ENCODE measurements around the gene MPZL3.

- TF ChIP-seq CTCF (IDR thresholded peaks at IDR 0.05): no peak
- TF ChIP-seq RXRA (IDR thresholded peaks at IDR 0.05; ENCODE audit: borderline replicate concordance, low read depth): no peak
- TF ChIP-seq REST (IDR thresholded peaks at IDR 0.05; ENCODE audit: low read depth, low read length): no peak
- TF ChIP-seq USF1 (IDR thresholded peaks at IDR 0.05; ENCODE audit: borderline replicate concordance, low read depth): no peak
- no peak for TF ChIP-seq GATA2 (CRISPR knock-in tag; IDR thresholded peaks at IDR 0.05)
- TF ChIP-seq ELF1 (IDR thresholded peaks at IDR 0.05): no peak
- TF ChIP-seq ZBTB33 (IDR thresholded peaks at IDR 0.05; ENCODE audit: borderline replicate concordance, low read depth): no peak
- no peak for TF ChIP-seq CHD2 (IDR thresholded peaks at IDR 0.05; ENCODE audit: low read length, partially characterized antibody)
- TF ChIP-seq EZH2phosphoT487 (IDR thresholded peaks at IDR 0.05; ENCODE audit: borderline replicate concordance, low read depth): no peak
- no peak for TF ChIP-seq SMC3 (IDR thresholded peaks at IDR 0.05; ENCODE audit: low read depth, low read length)
- no peak for TF ChIP-seq EP300 (IDR thresholded peaks at IDR 0.05; ENCODE audit: borderline replicate concordance in 1 of 2, low read depth in 1 of 2, low read length in 1 of 2)
- no peak for TF ChIP-seq POLR2AphosphoS5 (IDR thresholded peaks at IDR 0.05; ENCODE audit: low read depth, low read length)
- TF ChIP-seq SIN3A (IDR thresholded peaks at IDR 0.05; ENCODE audit: borderline replicate concordance, low read depth, low read length): no peak
- no peak for TF ChIP-seq RFX5 (IDR thresholded peaks at IDR 0.05; ENCODE audit: low read length)
These were observed 13.8 kb upstream of the MPZL3 start for GRCh38 chr11:118265954-118266353.

Measured in SK-N-SH (cell line).